ENCODE measurements around the gene CCDC141.
A peak's percentile ranks its signal among the peaks of the same experiment; 100 is the strongest.

Gene CCDC141

GRCh38 chr2:178954049-178954448 lies 95.9 kb downstream of the CCDC141 start:
- no peak for DNase-seq

GRCh38 chr2:178951266-178952006 lies 98.5 kb downstream of the CCDC141 start:
- no peak for DNase-seq

DNA sequence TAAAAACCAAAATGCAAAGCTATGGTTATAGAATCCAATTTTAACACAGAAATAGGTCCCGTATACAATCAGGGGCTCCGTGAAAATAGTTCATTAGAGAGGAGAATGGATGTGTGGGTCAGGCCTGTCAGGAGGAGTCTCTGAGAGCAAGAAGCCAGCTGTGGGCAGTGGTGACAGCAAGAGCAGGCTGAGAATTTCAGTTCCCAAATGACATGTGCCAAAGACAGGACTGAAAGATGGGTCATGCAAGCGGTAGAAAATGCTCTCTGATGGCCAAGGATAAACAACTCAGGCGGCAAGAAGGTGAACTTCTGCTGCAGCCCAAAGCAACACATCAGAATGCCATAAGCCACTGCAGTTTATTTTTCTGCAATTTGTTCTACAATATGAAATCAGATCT lies 100.4 kb downstream of the CCDC141 start:
- DNase-seq, result no peak

DNA sequence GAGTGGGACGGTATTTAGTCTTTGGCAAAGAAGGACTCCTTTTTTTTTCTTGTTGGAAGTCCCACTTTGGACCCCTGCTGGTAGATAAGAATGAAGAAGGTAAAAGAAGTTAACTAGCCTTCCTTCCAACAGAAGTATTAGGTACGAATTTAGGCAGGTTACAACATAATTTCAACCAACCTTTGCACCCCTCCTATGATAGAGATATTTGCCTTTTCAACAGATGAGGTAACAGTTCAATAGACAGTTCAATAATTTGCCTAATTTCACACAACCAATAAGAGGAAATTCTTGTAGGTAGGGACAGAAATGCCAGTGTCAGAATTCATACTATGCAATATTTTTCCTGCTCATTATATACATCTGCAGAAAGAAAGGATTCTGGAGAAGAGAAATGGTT lies 100.8 kb downstream of the CCDC141 start:
- DNase-seq, result no peak

GRCh38 chr2:178947006-178947405 lies 102.9 kb downstream of the CCDC141 start:
- no peak for DNase-seq

DNA sequence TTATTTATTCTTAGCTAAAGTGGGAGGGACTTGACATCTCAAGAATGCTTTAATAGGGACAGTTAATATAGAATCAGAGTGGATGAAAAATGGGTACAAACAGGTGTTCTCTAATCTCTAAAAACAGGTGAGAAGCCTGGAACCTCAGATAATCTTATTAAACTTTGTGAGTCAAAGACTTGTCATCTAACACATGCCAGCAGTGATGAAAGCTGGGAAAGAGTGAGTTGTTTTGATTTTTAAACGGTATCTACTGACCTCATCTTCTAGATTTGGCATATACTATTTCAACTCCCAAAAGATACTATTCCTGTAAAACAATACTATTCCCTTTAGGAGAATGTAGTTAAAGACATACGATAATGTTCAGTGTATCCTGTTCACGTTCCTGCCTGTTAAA lies 103.4 kb downstream of the CCDC141 start:
- DNase-seq, result no peak

DNA sequence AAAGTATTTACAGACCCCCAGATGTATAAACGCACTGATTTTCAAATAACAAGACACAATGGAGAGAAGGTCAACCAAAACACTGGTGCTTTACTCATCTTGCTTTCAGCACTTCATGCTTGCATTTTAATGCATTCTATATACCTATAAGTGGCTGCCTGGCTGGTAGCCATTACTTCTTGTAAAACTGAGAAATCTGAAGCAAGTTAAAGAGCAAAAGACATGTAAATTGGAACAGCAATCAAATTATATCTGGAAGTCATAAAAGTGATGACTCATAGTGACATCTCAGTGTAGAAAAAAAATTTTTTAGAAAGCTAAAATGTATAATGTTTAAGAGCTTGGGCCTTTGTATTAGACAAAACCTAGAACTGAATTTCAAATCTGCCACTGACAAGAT lies 106.2 kb downstream of the CCDC141 start:
- DNase-seq, result no peak

GRCh38 chr2:178934571-178934970 lies 115.4 kb downstream of the CCDC141 start:
- DNase-seq, result no peak

DNA sequence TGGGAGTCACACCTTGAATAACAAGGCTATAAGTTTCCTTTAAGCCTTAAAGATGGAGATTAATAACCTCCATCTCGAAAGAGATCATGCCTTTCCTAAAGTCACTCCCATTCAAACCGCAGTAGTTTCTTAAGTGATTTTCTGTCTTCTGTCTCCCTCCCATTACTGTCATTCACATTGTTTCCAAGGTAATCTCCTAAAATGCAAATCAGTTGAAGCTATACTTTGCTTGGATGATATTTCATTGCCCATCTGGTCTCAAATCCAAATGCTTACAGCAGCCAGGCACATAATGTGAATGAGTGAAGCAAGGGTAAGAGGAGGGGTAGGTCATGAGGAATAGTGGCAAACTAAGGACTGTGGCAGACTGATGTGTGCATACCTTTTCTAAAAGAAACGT lies 116.4 kb downstream of the CCDC141 start:
- no peak for DNase-seq

DNA sequence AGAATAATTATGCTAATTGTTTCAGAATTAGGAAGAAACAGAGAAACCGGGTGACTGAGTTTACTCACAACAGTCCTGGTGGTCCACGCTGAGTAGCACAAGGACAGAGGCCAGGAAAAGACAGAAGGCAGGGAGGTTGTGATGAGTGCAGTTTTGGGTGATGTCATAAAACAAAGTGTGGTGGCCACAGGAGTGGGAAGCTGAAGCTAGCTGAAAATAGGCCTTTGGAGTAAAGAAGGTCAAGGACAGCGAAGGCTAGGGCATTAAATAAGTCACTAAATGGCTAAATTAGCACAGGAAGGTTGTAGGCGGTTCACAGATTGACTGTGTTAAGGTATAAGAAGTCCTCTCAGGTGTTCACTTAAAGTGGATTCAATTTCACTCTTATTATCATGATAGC lies 121.9 kb downstream of the CCDC141 start:
- no peak for DNase-seq

GRCh38 chr2:178927173-178927572 lies 122.8 kb downstream of the CCDC141 start:
- DNase-seq, result no peak

DNA sequence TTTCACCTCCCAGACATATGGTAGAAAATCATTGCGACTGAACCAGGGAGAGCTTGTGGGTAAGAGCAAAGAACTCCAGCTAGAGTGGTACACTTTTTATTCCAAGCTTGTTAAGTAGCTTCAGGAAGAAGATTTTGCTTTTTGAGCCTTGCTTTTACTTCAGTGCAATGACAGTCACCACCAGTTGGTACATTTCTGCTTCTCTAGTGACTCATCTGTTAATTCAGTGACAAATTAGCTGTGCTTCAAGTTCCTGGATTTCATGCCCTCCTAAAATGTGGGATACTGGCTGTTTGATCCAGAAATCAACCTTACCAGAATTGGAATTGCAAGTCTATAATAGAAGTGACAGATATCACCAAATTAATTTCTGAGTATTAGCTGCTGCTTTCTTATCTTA lies 125.1 kb downstream of the CCDC141 start:
- no peak for DNase-seq

- no peak for DNase-seq
Observed at GRCh38 chr2:178923546-178923945, 126.4 kb downstream of the CCDC141 start.

DNA sequence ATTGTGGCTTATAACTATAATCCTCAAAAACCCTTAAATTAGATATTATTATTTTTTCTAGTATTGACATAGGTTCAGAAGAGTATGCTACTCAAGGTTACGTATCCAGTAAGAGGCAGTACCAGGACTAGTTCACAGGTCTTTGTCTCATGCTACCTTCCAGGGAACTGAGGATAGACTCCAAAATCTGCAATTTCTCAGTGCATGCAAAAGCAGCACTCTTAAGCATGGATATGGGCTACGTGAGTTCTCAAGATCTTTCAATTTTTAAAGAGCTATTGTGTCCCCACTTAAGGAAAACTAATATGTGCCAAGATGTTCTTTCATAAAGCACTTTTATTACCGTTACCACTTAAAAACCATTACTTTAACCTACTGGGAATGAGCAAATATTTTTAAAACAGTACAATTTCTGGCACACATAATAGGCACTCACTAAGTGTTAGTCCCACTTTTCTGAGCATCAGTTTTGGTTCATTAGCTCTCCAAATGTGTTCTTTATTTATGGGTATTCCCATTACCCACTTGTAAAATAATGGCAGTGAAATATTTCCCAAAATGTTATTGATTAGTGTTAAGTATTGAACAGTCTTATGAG lies 128.9 kb downstream of the CCDC141 start:
- DNase-seq, result no peak

GRCh38 chr2:178917555-178917954 lies 132.4 kb downstream of the CCDC141 start:
- no peak for DNase-seq

GRCh38 chr2:178915423-178916173 lies 134.3 kb downstream of the CCDC141 start:
- no peak for DNase-seq

DNA sequence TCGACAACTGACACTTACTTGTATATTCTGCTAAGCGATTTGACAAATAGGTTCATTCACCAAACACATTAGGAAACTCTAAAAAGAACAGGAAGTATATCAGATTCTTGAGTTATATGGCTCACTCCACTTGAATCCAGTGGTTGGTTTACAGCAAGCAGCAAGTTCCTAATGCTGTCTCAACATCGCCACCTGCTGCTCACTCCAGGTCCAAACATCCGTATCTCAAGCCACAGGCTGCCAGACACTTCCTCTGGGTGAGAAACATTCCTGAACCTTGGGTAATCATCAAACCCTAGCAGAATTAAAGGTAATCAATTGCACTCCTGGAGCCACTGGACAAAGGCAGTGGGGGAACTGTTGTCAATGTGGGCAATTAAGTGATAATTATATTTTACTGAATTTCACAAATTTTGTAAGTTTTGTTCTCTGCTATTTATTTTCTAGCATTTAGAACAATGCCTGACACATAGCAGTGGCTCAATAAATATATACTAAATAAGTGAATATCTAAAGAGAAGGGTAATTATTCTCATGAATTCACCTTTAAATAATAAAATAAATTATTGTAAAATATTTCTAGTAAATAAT lies 135.6 kb downstream of the CCDC141 start:
- peak; percentile 63 to 64 for DNase-seq

DNA sequence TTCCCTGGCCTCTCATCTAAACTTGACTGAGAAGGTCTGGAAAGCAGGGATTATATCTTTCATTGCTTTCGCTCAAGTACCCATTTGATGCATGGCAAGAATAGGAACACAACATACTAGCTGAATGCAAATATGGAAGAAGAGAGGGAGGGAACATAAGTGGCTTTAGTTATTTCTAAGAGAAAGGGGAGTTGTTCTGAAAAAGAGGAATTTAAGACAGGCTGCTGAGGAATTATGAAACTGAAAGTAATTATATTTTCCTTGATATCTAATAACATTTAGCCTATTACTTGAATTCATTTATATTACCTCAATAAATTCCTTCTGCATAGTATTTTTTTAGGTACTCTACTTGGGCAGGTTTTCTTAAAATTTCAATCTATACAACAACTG lies 136.9 kb downstream of the CCDC141 start:
- DNase-seq, result no peak

DNA sequence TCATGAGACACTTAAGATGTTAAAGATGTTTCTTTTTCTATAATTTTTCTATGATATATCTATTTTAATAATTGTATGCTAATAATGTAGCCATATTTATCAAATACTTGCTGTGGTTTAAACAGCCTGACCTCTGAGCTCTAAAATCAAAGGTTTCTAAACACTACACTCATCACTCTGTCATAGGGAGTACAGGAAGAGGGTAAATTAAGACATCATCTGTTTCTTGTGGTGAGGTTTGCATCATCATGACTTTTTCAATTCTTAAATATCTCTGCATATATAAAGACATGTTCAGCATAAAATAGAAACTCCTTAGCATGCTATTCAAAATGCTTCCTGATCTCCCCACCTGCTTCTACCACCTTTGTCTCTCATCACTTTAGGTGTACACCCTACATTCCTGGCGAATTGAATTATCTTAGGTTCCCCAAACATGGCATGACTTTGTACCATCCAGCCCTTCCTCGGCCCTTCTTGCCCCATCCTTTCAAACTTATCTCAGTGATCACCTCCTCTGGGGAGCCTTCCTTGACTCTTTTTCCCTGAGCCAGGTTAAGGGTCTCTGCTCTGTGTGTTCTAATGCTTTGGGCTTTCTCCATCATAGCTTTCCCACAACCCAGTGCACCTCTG lies 137.4 kb downstream of the CCDC141 start:
- DNase-seq, result no peak

GRCh38 chr2:178911039-178911438 lies 138.9 kb downstream of the CCDC141 start:
- no peak for DNase-seq

- no peak for DNase-seq
Observed at GRCh38 chr2:178910005-178910404, 139.9 kb downstream of the CCDC141 start.

DNA sequence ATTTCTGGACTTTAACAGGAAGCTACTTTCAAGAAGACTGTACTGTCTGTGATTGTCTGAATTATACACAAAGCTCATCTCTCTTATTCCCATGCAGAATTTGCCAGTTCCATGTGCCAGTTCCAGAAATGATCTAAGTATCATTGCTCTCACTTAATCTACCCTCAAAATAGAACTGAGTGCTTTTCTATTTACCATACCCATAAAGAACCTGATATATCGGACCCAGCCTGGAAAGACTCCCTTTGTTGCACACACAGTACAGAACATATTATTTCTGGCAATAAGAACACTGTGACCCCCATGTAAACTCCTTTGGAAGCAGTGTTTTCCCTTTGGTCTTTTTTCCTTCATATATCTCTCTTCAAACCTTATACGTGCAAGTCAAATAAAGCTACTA lies 140.4 kb downstream of the CCDC141 start:
- no peak for DNase-seq

GRCh38 chr2:178908810-178909209 lies 141.1 kb downstream of the CCDC141 start:
- no peak for DNase-seq

Measured in hippocampal formation (tissue), 2 donors.